Gastroesophageal sphincter (tissue), 4 donors: ENCODE data around the gene LPCAT1. TPM values are rescaled to one million over a fixed set of nuclear protein-coding genes. Genes with fewer than 3 reads are reported as not detected.

Experiments used
- ATAC-seq: fragments of 150-250 bp; one replicate; pipeline ENCODE4 v1.9.1; 2016; ENCODE audit warnings: mild to moderate bottlenecking, moderate library complexity
- H3K27ac ChIP-seq, 4 donors: fragments of 200-600 bp; sonication (generic) in 3 of 4; 1 replicate in 3 of 4; 2 replicates in 1 of 4; pipeline ENCODE4 v1.5.1; 2016 to 2019
- H3K27me3 ChIP-seq: fragments of 200-600 bp; sonication (generic); one replicate; pipeline ENCODE4 v1.5.1; 2019
- H3K36me3 ChIP-seq, 2 donors: fragments of 200-600 bp; sonication (generic); one replicate each; pipeline ENCODE4 v1.5.1; 2019; ENCODE audit warnings: control low read depth in 1 of 2
- H3K4me1 ChIP-seq, 3 donors: fragments of 200-600 bp; sonication (generic); 1 replicate in 2 of 3; 2 replicates in 1 of 3; pipeline ENCODE4 v1.5.1; 2016 to 2019; ENCODE audit warnings: control low read depth in 2 of 3
- H3K4me3 ChIP-seq, 2 donors: fragments of 200-600 bp; sonication (generic); one replicate each; pipeline ENCODE4 v1.5.1; 2019; ENCODE audit warnings: mild to moderate bottlenecking in 1 of 2, moderate library complexity in 1 of 2
- H3K9me3 ChIP-seq, 3 donors: fragments of 200-600 bp; sonication (generic); one replicate each; pipeline ENCODE4 v1.5.1; 2017 to 2019; ENCODE audit warnings: control low read depth in 2 of 3
- EP300 ChIP-seq: sonication (generic); formaldehyde crosslinking; IDR thresholded peaks from one replicate; pipeline ENCODE4 v1.6.1; 2017; ENCODE audit warnings: antibody characterized with exemption, mild to moderate bottlenecking
- POLR2A ChIP-seq, 2 donors: fragments of 450-650 bp; IDR thresholded peaks; one replicate each; pipeline ENCODE4 v1.6.1; 2017; ENCODE audit warnings: antibody characterized with exemption in 2 of 2, mild to moderate bottlenecking in 2 of 2, moderate library complexity in 1 of 2
- POLR2AphosphoS5 ChIP-seq: sonication (generic); formaldehyde crosslinking; IDR thresholded peaks from one replicate; pipeline ENCODE4 v1.6.1; 2017; ENCODE audit warnings: antibody characterized with exemption
- WGBS, 2 donors: methylation state at CpG; one replicate each; pipeline ENCODE4 v1.1.5; 2018; ENCODE audit warnings: low coverage in 1 of 2; 5-methylcytosine and 5-hydroxymethylcytosine counted together
- total RNA-seq, 4 donors: library from RNA; depleted of rRNA; stranded (reverse); fragments of >200 nt; gene quantifications; one replicate each; pipeline ENCODE4 v1.1.0, GENCODE V29; 2016
- TF ChIP-seq, protein P1 (sequence below), 4 experiments: fragments of 200-600 bp in 2 of 4; fragments of 450-650 bp in 2 of 4; sonication (generic) in 1 of 4; IDR thresholded peaks; one replicate each; pipeline ENCODE4 v1.5.1; 2017 to 2019; ENCODE audit warnings: antibody characterized with exemption in 4 of 4, mild to moderate bottlenecking in 2 of 4, moderate library complexity in 2 of 4

Gene LPCAT1
- total RNA-seq, 4 donors from 2014 or later: 20.3 to 52.6 (median 31.8) TPM

DNA sequence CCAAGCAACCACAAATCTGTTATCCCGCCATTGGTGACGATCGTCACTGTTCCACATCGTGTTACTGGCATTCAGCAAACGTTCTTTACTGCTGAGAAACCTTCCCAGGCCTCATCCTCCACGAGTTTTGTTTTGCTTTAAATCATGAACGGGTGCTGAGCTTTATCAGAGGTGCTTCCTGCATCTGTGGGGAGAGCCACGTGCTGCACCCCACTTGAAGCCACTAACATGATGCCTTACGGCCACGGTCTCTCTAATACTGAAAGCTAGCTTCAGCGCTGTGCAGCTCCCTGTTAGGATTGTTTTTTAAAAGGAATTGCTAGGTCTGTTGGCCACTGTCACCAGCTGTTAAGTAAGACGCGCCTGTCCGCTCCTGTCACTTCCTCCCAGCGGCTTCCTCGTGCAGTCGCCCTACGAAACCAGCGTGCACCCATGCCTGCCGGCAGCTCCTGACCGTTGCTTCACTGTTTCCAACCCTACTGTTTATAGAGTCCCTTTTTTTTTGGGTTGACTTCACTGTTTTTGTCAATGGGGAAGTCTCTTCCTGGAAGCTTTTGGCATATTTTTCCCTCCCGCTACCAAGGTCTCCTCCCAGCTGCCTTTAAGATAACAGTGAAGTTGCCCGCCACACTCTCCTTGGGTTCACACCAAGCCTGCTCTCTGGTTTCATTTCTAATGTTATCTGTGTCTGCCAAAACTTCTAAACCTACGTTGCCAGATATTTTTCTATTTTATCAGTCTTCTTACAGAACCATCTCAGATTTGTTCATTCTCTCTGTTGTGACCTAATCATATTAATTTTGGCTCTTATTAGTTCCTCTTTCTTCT lies 20.3 kb downstream of the LPCAT1 start:
- peaks cover 0 to 43% (median 25%) of the 10 kb centered on the region in 3 donors for H3K4me1 ChIP-seq
- H3K9me3 ChIP-seq: no peaks in the 10 kb centered on the region
- TF ChIP-seq POLR2A (IDR thresholded peaks at IDR 0.05) (no peak), POLR2AphosphoS5 (no peak), EP300 (no peak)
- TF ChIP-seq, protein P1, sequence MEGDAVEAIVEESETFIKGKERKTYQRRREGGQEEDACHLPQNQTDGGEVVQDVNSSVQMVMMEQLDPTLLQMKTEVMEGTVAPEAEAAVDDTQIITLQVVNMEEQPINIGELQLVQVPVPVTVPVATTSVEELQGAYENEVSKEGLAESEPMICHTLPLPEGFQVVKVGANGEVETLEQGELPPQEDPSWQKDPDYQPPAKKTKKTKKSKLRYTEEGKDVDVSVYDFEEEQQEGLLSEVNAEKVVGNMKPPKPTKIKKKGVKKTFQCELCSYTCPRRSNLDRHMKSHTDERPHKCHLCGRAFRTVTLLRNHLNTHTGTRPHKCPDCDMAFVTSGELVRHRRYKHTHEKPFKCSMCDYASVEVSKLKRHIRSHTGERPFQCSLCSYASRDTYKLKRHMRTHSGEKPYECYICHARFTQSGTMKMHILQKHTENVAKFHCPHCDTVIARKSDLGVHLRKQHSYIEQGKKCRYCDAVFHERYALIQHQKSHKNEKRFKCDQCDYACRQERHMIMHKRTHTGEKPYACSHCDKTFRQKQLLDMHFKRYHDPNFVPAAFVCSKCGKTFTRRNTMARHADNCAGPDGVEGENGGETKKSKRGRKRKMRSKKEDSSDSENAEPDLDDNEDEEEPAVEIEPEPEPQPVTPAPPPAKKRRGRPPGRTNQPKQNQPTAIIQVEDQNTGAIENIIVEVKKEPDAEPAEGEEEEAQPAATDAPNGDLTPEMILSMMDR (IDR thresholded peaks at IDR 0.05): no peak
- H3K36me3 ChIP-seq: peaks cover 0 to 3% of the 10 kb centered on the region in 2 donors
- peak overlapping the region in 2 of 4 donors; percentile 1 to 22 for H3K27ac ChIP-seq
- ATAC-seq: peak; percentile 20
- H3K27me3 ChIP-seq: no peaks in the 10 kb centered on the region
- 70 to 80% methylated on average over 2 to 17 of the region's 24 CpGs for WGBS, 2 donors
- H3K4me3 ChIP-seq: no peak overlapping the region

DNA sequence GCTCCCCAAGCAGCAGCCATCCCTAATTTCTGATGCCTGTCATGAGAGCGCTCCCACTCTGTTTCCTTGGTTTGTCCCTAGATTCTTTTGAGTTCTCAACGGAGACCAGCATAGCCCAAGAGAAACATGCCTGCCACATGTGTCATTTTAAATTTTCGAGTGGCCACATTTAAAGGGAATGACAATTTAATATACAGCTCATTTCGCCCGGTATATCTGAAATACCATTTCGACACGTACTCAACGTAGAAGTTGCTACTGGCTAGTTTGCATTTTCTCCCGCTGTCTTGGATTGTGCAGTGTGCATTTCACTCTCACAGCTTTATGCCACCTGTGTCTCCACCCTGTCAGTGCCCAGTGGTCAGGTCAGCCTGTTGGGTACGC lies 21.0 kb downstream of the LPCAT1 start:
- 94 to 96% methylated on average over 3 to 10 of the region's 10 CpGs for WGBS, 2 donors
- Histone ChIP-seq H3K4me1 (peaks cover 0 to 43% (median 25%) of the 10 kb centered on the region in 3 donors), H3K27me3 (no peaks in the 10 kb centered on the region), H3K9me3 (no peaks in the 10 kb centered on the region), H3K27ac (peak overlapping the region in 1 of 4 donors; percentile 1), H3K4me3 (no peak overlapping the region), H3K36me3 (peaks cover 0 to 3% of the 10 kb centered on the region in 2 donors)
- no peak for TF ChIP-seq POLR2A (IDR thresholded peaks at IDR 0.05)
- TF ChIP-seq EP300: no peak
- TF ChIP-seq POLR2AphosphoS5: no peak
- TF ChIP-seq, protein P1 (IDR thresholded peaks at IDR 0.05): no peak
- no peak for ATAC-seq

DNA sequence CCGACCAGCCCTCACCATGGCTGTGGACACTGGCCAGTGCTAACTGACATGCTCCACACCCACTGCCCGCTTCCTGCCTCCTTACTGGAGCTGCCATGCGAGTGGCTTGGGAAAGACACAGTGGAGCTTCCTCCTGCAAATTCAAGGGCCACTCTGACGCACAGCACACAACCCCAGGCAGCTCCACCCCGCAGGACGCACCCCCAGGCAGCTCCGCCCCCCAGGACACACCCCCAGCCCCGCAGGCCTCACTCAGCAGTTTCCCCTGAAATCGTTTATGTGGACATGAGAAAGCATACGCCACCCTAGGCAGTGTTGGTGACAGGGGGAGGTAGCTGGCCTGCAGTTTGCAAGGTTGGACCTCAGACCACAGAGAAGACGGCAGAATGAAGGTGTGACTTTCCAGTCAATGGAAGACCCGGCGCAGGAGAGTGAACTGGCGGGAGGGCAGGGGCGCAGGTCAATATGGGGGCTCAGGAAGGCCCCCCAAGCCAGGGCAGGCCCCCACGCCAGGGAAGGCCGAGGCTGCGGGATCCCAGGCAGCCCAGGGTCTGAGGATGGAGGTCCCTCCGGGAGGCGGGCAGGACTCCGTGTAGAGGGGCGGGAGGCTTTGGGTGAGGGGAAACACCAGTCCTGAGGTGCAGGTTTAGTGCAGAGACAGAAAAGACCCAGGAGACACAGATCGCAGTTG lies 21.6 kb downstream of the LPCAT1 start:
- 60 to 96% methylated on average over 1 to 7 of the region's 23 CpGs for WGBS, 2 donors
- Histone ChIP-seq H3K36me3 (peaks cover 0 to 6% of the 10 kb centered on the region in 2 donors), H3K27ac (no peak overlapping the region), H3K4me3 (no peak overlapping the region), H3K9me3 (no peaks in the 10 kb centered on the region), H3K4me1 (peaks cover 0 to 49% (median 25%) of the 10 kb centered on the region in 3 donors), H3K27me3 (no peaks in the 10 kb centered on the region)
- ATAC-seq: peak; percentile 47
- TF ChIP-seq POLR2A (IDR thresholded peaks at IDR 0.05) (no peak), EP300 (no peak), POLR2AphosphoS5 (no peak)
- TF ChIP-seq, protein P1 (IDR thresholded peaks at IDR 0.05): no peak

DNA sequence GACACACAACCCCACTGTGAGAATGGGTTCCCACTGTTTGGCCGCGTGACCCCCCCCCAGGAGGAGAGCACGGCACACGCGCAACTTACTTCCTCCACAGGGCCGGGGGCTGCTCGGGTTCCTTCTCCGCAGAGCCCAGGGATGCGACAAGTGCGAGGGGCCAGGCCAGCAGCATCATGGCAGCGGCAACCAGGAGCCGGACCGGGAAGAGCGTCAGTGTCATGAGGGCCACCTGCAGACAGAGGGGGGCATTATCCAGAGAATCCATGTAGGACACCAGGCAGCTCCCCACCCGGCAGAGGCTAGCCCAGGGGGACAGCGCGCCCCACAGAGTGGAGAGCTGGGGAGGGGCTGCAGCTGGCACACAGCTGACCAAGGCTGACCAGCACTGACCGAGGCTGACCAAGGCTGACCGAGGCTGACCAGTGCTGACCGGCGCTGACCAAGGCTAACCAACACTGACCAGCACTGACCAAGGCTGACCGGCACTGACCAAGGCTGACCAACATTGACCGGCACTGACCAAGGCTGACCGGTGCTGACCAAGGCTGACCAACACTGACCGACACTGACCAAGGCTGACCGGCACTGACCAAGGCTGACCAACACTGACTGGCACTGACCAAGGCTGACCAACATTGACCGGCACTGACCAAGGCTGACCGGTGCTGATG lies 22.3 kb downstream of the LPCAT1 start:
- Histone ChIP-seq H3K9me3 (no peaks in the 10 kb centered on the region), H3K36me3 (peaks cover 0 to 12% of the 10 kb centered on the region in 2 donors), H3K4me1 (peaks cover 0 to 52% (median 25%) of the 10 kb centered on the region in 3 donors), H3K27me3 (no peaks in the 10 kb centered on the region), H3K27ac (peak overlapping the region in 1 of 4 donors; percentile 54), H3K4me3 (no peak overlapping the region)
- WGBS, 2 donors: 75% methylated on average over 2 of the region's 28 CpGs; no CpG with 5 or more reads in 1 of the 2 donors
- no peak for ATAC-seq
- no peak for TF ChIP-seq EP300
- TF ChIP-seq, protein P1 (IDR thresholded peaks at IDR 0.05): no peak
- TF ChIP-seq POLR2A (IDR thresholded peaks at IDR 0.05): no peak
- TF ChIP-seq POLR2AphosphoS5: no peak
